Hematopoietic multipotent progenitor cell treated with erythropoietin and hydrocortisone succinate and interleukin-3 and kit ligand, for 6 days (in vitro differentiated cells): ENCODE results near the gene HERC2.

Source experiments
- DNase-seq: peaks from one replicate; pipeline ENCODE4 v3.0.0-alpha.2; 2015

The HERC2 gene

DNA sequence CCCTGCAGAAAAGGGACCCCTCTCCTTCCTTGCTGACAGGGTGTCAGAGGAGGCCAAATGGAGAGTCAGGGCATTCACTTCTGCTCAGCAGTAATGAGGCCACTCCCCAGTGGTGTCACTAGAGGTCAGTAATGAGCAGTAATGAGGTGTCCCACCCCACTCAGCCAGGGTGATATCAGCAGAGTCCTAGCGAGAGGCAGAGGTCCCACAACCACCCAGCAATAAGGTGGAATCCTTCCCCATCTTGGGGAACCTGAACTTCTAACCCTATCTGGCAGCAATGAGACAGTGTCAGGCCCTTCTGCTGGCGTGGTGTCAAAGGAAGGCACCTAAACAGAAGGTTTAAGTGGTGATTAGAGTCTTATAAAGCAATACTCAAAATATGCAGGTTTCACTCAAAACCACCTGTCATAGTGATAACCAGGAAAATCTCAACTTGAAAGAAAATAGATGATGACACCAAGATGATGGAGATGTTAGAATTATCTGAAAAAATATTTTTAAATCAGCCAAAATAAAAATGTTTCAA is 235.7 kb downstream of the HERC2 start:
- peak; percentile 88 for DNase-seq

- no peak for DNase-seq
Observed at GRCh38 chr15:28085489-28086174, 236.3 kb downstream of the HERC2 start.

GRCh38 chr15:28084547-28084946 is 237.4 kb downstream of the HERC2 start:
- DNase-seq, result no peak

DNA sequence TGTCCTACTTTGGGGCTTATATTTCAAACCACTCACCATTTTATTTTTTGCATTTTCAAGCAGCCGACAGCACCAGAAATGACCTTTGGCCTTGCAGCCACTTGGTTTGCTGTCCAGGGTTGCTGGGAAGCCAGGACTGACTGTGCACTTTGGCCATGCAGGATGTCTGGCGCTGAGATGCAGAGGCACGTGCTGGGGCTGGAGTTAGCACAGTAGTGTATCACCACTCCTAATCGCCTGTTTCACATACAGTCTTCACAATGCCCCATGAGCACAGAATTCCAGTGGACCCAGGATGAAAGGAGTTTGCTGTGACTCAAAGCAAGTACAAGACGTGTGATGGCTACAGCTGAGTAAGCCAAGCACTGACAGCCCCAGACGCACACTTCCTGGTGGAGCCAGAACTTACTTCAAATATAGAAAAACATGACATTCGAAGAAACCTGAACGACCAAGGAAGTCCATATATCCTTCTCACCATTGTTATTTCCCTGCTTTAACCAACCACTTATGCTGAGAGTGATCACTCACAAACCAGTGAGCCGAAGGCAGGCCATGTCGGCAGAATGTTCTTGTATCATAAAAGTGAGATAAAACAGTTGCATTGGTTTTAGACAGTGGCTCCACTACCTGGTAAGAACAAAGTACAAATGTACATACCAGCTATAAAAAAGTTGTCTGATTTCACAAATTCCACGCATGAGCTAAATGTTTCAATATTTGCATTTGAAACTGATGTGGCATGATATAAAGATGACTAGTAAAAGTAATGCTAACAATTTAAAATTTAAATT is 238.9 kb downstream of the HERC2 start:
- DNase-seq, result no peak

- no peak for DNase-seq
Observed at GRCh38 chr15:28081594-28081993, 240.4 kb downstream of the HERC2 start.

GRCh38 chr15:28080386-28080785 is 241.6 kb downstream of the HERC2 start:
- DNase-seq, result no peak

- DNase-seq, result no peak
Observed at GRCh38 chr15:28079313-28079969, 242.5 kb downstream of the HERC2 start.

DNA sequence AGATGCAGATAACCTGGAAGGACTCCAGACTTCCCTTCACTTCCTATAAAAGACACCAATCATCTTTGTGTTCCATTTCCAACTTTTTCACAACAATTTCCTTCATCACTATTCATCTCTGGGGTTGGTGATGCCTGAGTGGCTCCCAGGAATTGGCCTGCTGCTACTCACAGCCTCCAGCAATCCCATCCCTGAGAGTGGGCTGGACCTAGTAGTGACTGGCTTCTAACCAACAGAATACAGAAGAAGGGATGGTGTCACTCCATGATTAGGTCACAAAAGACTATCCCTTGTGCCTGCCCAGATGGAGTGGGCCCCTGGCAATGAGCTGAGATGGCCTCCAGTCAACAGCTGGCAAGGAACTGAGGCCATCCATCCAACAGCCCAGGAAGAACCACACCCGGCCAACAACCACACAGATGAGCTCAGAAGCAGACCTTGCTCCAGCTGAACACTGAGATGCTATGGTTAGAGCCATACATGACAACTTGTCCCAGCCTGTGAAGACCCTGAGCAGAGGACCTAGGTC is 243.7 kb downstream of the HERC2 start:
- no peak for DNase-seq

DNA sequence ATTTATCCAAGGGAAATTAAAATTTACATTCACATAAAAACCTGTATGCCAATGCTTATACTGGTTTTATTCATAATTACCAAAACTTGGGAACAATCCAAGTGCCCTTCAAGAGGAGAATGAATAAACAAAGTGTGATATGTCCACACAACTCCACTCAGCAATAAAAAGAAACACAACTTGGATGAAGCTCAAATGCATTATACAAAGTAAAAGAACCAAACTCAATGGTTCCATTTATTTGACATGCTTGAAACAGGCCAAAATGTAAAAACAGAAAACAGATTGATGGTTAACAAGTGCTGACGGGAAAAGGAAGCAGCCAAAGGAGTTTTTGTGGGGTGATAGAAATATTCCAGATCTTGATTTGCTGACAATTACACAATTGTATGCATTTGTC is 246.4 kb downstream of the HERC2 start:
- DNase-seq, result no peak

- DNase-seq, result no peak
Observed at GRCh38 chr15:28068930-28069329, 253.0 kb downstream of the HERC2 start.

DNA sequence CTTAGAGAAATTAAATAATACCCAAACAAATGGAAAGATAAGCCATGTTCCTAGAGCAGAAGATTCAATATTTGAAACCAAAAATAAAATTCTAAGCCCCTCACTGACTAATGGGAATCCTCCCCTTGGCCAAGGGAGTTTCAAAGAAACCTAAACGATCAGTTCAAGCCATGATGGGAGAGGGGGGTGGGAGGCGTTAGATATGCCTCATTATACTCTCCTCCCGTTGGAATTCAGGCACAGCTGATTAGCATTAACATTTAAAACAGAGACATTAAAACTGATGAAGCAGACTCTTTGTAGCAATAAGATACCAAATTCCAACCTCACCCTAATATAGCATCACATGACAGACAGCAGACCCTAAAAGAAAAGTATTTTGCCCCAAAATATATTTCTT is 255.7 kb downstream of the HERC2 start:
- no peak for DNase-seq
